GM10266 (cell line): ENCODE data around the gene RAB40B.
A peak's percentile ranks its signal among the peaks of the same experiment; 100 is the strongest.

Source experiments
- DNase-seq: peaks from one replicate; pipeline ENCODE4 v3.0.0; 2012; ENCODE audit errors: extremely low spot score
- CTCF ChIP-seq: IDR thresholded peaks from 2 replicates; pipeline ENCODE4 v1.5.1; 2012; ENCODE audit warnings: mild to moderate bottlenecking, low read depth; ENCODE audit not compliant: control insufficient read depth, insufficient read depth; ENCODE audit errors: missing control alignments

RAB40B gene

DNA sequence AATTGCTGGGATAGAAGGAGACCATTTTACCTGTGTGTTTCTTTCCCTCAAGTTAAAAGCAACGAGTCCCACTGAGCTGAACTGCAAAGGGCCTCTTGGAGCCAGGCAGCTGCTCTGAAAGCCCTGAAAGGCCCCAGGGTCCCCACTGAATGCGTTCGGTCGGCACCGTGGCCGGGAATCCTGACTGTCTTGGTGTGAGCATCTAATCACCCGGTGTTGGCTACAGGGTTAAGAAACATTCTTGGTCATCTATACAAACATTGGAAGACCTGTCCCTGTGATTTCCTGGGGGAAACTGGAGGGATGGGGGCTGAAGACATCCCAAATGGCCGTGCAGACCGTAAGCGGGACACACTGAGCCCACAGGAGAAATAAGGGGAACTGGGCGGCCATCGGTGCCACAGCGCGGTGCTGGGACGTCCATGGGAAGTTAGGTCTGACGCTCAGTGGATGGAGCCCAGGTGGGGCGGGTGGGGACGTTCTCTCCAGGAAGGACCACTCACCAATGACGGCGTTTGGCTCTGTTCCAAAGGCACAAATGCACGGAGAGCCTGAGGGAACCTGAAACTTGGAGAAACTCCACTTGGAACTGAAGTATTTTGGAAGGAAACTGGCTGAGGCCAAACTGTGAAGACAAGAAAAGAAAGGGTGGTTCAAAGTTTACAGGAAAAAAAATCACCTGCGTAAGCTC lies 82.3 kb downstream of the RAB40B start:
- no peak for TF ChIP-seq CTCF
- DNase-seq: no peak

DNA sequence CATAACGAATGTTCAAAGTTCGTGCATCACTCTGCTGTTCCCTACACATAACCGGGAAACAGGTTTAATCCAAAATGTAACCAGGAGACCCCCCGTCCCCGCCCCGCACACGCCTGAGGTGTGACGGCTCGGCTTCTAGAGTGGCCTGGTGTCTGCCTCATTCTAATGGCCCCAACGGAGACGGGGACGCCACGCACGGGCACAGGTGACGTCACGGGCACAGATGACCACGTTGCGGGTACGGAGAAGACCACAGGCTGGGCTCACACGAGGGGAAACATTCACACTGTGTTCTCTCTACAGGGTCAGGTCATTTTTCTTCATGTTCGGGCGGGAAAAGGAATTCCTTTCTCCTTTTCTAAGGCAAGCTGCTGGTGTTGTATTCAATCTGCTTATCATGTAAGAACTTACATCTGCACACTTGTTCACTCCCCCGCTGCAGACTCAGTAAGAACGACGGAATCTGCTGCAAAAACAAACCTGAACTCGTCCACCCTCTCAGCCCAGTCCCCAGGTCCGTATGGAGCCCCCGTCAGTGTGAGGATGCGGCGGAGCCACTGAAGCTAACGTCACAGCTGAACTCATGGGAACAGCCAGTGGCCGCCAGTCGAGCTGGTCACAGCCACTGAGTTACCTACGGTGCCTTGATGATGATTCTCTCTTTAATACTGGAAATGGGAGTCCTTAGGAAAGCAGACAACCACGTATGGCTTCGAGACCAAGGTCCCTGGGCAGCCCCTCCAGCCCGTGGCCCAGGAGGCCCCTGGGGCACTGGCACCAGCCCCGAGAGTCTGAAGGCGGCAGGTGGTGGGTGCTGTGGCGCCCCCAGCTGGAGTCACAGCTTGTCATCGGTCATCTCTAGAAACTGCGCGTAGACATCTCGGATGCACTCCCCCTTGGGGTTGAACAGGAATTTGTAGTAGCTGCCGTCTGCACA lies 83.1 kb downstream of the RAB40B start:
- DNase-seq: no peak
- TF ChIP-seq CTCF: peak; percentile 18

DNA sequence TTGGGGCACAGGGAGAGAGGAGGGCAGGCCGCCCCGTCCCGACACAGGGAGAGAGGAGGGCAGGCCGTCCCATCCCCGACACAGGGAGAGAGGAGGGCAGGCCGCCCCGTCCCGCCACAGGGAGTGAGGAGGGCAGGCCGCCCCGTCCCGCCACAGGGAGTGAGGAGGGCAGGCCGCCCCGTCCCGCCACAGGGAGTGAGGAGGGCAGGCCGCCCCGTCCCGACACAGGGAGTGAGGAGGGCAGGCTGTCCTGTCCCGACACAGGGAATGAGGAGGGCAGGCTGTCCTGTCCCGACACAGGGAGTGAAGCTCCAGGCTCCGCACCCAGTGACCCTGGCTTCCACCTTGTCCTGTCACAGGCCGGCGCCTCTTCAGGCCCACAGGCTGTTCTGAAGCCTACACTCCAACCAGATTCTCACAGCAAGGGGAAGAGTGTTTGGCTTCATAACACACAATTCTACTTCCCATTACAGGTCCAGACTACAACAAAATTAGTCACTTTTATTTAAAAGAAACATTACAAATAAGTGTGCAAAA lies 84.3 kb downstream of the RAB40B start:
- TF ChIP-seq CTCF: no peak
- DNase-seq: no peak

DNA sequence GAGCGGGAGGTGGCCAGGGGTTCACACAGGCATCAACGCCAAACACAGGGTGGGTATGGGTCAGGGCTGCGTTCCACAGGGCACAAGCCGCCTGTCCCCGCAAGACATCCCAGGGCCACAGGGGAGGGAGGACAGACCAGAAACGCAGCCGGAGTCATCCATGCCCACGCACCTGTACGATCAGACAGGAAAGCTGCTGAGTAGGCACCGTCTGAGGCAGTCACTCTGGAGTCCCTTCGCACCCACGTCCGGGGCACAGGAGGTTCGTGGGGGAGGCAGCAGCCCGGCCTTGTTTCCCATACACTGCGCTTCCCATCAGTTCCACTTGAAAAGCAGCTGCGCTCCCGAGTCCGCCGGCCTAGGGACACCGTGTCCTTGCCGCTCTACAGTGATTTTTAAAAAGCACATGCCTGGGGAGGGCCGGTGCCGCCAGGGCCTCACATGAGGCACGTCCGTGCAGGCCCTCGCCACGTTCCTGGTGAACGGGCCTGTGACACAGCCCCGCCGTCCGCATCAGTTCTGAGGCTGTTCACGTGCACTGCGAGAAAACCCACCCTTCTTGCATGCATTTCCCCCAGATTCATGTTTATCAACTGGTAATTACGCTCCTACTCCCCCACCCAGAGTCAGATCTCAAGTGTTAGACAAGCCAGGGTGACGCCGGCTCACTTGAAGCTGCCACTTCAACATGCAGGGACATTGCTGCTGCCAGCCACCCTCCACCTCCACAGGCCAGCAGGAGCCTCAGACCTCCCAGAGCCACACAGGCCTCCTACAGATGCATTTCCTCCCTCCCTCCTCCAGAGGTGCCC lies 85.0 kb downstream of the RAB40B start:
- no peak for TF ChIP-seq CTCF
- DNase-seq: no peak

GRCh38 chr17:82611140-82612058 lies 87.1 kb downstream of the RAB40B start:
- DNase-seq: no peak
- no peak for TF ChIP-seq CTCF

DNA sequence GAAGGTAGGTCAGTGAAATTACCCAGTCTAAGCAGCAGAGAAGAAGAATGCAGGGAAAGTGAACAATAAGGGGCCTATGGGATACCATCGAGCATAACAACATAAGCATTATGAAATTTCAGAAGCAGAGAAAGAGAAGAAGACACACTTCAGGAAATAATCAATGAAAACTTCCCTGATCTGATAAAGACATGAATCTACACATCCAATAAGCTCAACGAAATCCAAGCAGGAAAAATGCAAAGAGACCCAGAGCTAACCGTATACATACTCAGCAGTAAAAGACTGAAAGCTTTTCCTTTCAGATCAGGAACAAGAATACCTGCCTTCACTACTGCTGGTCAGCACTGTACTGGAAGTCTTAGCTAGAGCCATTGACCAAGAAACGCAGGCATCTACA lies 88.8 kb downstream of the RAB40B start:
- no peak for TF ChIP-seq CTCF
- no peak for DNase-seq
